GM23248 (cell line): ENCODE data around the gene GRIP2. TPM values are rescaled to one million over a fixed set of nuclear protein-coding genes. Genes with fewer than 3 reads are reported as not detected.
A peak's percentile ranks its signal among the peaks of the same experiment; 100 is the strongest.

Experiments used
- DNase-seq: peaks from one replicate; pipeline ENCODE4 v3.0.0-alpha.2; 2015
- H2AFZ ChIP-seq: fragments of 200-600 bp; sonication (generic); 2 replicates; pipeline ENCODE4 v1.6.1; 2016; ENCODE audit warnings: antibody characterized with exemption
- H3F3A ChIP-seq: fragments of 200-600 bp; sonication (generic); 2 replicates; pipeline ENCODE4 v1.6.1; 2016; ENCODE audit warnings: mild to moderate bottlenecking, antibody characterized with exemption, mixed run types; ENCODE audit not compliant: insufficient read depth
- H3K27ac ChIP-seq: fragments of 200-600 bp; sonication (generic); 2 replicates; pipeline ENCODE4 v1.5.1; 2016; ENCODE audit warnings: mild to moderate bottlenecking
- H3K27me3 ChIP-seq: fragments of 200-600 bp; sonication (generic); replicated peaks from 2 replicates; pipeline ENCODE4 v1.6.1; 2016; ENCODE audit warnings: mild to moderate bottlenecking; ENCODE audit not compliant: insufficient read depth
- H3K36me3 ChIP-seq: fragments of 200-600 bp; sonication (generic); 2 replicates; pipeline ENCODE4 v1.6.1; 2016; ENCODE audit warnings: low read depth, mild to moderate bottlenecking
- H3K4me1 ChIP-seq: fragments of 200-600 bp; sonication (generic); 2 replicates; pipeline ENCODE4 v1.6.1; 2016; ENCODE audit warnings: mild to moderate bottlenecking; ENCODE audit not compliant: insufficient read depth
- H3K4me2 ChIP-seq: fragments of 200-600 bp; sonication (generic); one replicate; pipeline ENCODE4 v1.6.1; 2016; ENCODE audit warnings: mild to moderate bottlenecking; ENCODE audit not compliant: unreplicated experiment
- H3K4me3 ChIP-seq: fragments of 200-600 bp; sonication (generic); 2 replicates; pipeline ENCODE4 v1.5.1; 2016; ENCODE audit warnings: mild to moderate bottlenecking
- H3K79me2 ChIP-seq: fragments of 200-600 bp; sonication (generic); 2 replicates; pipeline ENCODE4 v1.6.1; 2016; ENCODE audit warnings: mild to moderate bottlenecking; ENCODE audit not compliant: insufficient read depth
- H3K9ac ChIP-seq: fragments of 200-600 bp; sonication (generic); 2 replicates; pipeline ENCODE4 v1.6.1; 2016; ENCODE audit warnings: mild to moderate bottlenecking
- H3K9me2 ChIP-seq: fragments of 200-600 bp; sonication (generic); 2 replicates; pipeline ENCODE4 v1.6.1; 2016; ENCODE audit warnings: mixed run types, mild to moderate bottlenecking, moderate library complexity; ENCODE audit not compliant: insufficient read depth
- H3K9me3 ChIP-seq: fragments of 200-600 bp; sonication (generic); one replicate; pipeline ENCODE4 v1.6.1; 2017; ENCODE audit warnings: low read depth
- H4K20me1 ChIP-seq: fragments of 200-600 bp; sonication (generic); 2 replicates; pipeline ENCODE4 v1.6.0; 2016; ENCODE audit not compliant: insufficient read depth
- EZH2 ChIP-seq: fragments of 200-600 bp; sonication (generic); IDR thresholded peaks from 2 replicates; pipeline ENCODE4 v1.6.1; 2018; ENCODE audit warnings: antibody characterized with exemption, mild to moderate bottlenecking; ENCODE audit not compliant: insufficient read depth, poor library complexity, severe bottlenecking
- EZH2phosphoT487 ChIP-seq: fragments of 200-600 bp; sonication (generic); IDR thresholded peaks from 2 replicates; pipeline ENCODE4 v1.6.1; 2018; ENCODE audit warnings: antibody characterized with exemption, moderate library complexity, mild to moderate bottlenecking, low read depth; ENCODE audit not compliant: insufficient read depth
- WGBS, 2 experiments: methylation state at CpG; one replicate each; pipeline ENCODE4 v1.1.6; 2015 to 2017; ENCODE audit warnings: low lambda C conversion rate in 2 of 2, low coverage in 1 of 2; ENCODE audit errors: missing lambda C conversion rate in 2 of 2; 5-methylcytosine and 5-hydroxymethylcytosine counted together
- in situ Hi-C: fragments of 300-500 bp; cut with MboI; formaldehyde crosslinking; loops from 2 replicates; pipeline ENCODE4 v1.15.0; 2020
- polyA plus RNA-seq: library from polyadenylated mRNA; unstranded; fragments of >200 nt; fragmentation: Nextera tagmentation; extraction: Ambion mirVana; gene quantifications from 2 replicates; pipeline ENCODE4 v1.2.1, GENCODE V29; 2016
- total RNA-seq: library from RNA; depleted of rRNA; stranded (reverse); fragments of >200 nt; shearing (Covaris generic); gene quantifications from 2 replicates; pipeline ENCODE4 v1.2.3, GENCODE V29; 2014

Gene GRIP2
- total and polyA plus RNA-seq, 2 experiments from 2014 or later, result 0.11 to 0.14 TPM

GRCh38 chr3:14451844-14452739 is 88.0 kb downstream of the GRIP2 start:
- Histone ChIP-seq H4K20me1 (no peaks in the 10 kb centered on the region), H3K4me3 (peak overlapping the region; percentile 46), H3K9me2 (no peaks in the 10 kb centered on the region), H3K9me3 (no peaks in the 10 kb centered on the region), H3K4me1 (peaks cover 18% of the 10 kb centered on the region), H3K36me3 (peaks cover 6% of the 10 kb centered on the region; the same call in 1 of the 2 replicates), H3K27ac (peak overlapping the region; percentile 98), H3K27me3 (no peaks in the 10 kb centered on the region), H3K4me2 (peak overlapping the region; percentile 79), H3F3A (peaks cover 11% of the 10 kb centered on the region; the same call in 1 of the 2 replicates), H2AFZ (0 out of 2 replicates have a peak overlapping the region, but pooled peaks have one; percentile 19), H3K9ac (peak overlapping the region; percentile 82), H3K79me2 (no peaks in the 10 kb centered on the region)
- no peak for TF ChIP-seq EZH2
- TF ChIP-seq EZH2phosphoT487, result no peak
- in situ Hi-C loops, result no loop called here
- DNase-seq, result peak; percentile 96
- 24 to 28% methylated on average over 17 of the region's 17 CpGs for WGBS, 2 experiments

GRCh38 chr3:14450922-14451606 is 89.1 kb downstream of the GRIP2 start:
- no peak for DNase-seq
- 97 to 98% methylated on average over 5 of the region's 5 CpGs for WGBS, 2 experiments
- Histone ChIP-seq H3F3A (peaks cover 11% of the 10 kb centered on the region; the same call in 1 of the 2 replicates), H4K20me1 (no peaks in the 10 kb centered on the region), H2AFZ (no peak overlapping the region), H3K9ac (no peak overlapping the region), H3K4me3 (no peak overlapping the region), H3K9me3 (no peaks in the 10 kb centered on the region), H3K27ac (no peak overlapping the region), H3K27me3 (no peaks in the 10 kb centered on the region), H3K4me2 (no peak overlapping the region), H3K4me1 (peaks cover 18% of the 10 kb centered on the region), H3K9me2 (no peaks in the 10 kb centered on the region), H3K79me2 (no peaks in the 10 kb centered on the region), H3K36me3 (peaks cover 6% of the 10 kb centered on the region; the same call in 1 of the 2 replicates)
- in situ Hi-C loops, result no loop called here
- no peak for TF ChIP-seq EZH2
- no peak for TF ChIP-seq EZH2phosphoT487

- Histone ChIP-seq H3K9me2 (no peaks in the 10 kb centered on the region), H3K4me3 (no peak overlapping the region), H3K27ac (no peak overlapping the region), H3K4me2 (no peak overlapping the region), H4K20me1 (no peaks in the 10 kb centered on the region), H3F3A (peaks cover 11% of the 10 kb centered on the region; the same call in 1 of the 2 replicates), H3K79me2 (no peaks in the 10 kb centered on the region), H3K4me1 (peaks cover 18% of the 10 kb centered on the region), H2AFZ (no peak overlapping the region), H3K9ac (no peak overlapping the region), H3K36me3 (peaks cover 6% of the 10 kb centered on the region; the same call in 1 of the 2 replicates), H3K9me3 (no peaks in the 10 kb centered on the region), H3K27me3 (no peaks in the 10 kb centered on the region)
- TF ChIP-seq EZH2 (no peak), EZH2phosphoT487 (no peak)
- in situ Hi-C loops, result no loop called here
- no peak for DNase-seq
- WGBS, 2 experiments, result 89 to 90% methylated on average over 3 of the region's 3 CpGs
Measured at GRCh38 chr3:14450506-14450905, 89.6 kb downstream of the GRIP2 start.
